Coronary artery (tissue), 2 donors: ENCODE measurements around the gene CAPN1.

Experiments
- DNase-seq: peaks from one replicate; pipeline ENCODE4 v3.0.0-alpha.2; 2017; ENCODE audit warnings: low spot score
- H3K27ac ChIP-seq, 2 donors: fragments of 200-600 bp; sonication (generic); one replicate each; pipeline ENCODE4 v1.5.1; 2016 to 2019
- H3K4me3 ChIP-seq: fragments of 200-600 bp; sonication (generic); 2 replicates; pipeline ENCODE4 v1.5.1; 2016; ENCODE audit warnings: mild to moderate bottlenecking, moderate library complexity
- CTCF ChIP-seq: fragments of 200-600 bp; sonication (generic); IDR thresholded peaks from one replicate; pipeline ENCODE4 v1.5.1; 2019; ENCODE audit warnings: antibody characterized with exemption

CAPN1 gene

GRCh38 chr11:65151331-65151899, 30.3 kb upstream of the CAPN1 start:
- TF ChIP-seq CTCF = no peak
- no peak overlapping the region for H3K4me3 ChIP-seq
- DNase-seq = no peak
- peak overlapping the region; percentile 29 to 75 for H3K27ac ChIP-seq

- DNase-seq = no peak
- H3K4me3 ChIP-seq = no peak overlapping the region
- no peak overlapping the region for H3K27ac ChIP-seq
- no peak for TF ChIP-seq CTCF
Measured at GRCh38 chr11:65152122-65152521, 29.6 kb upstream of the CAPN1 start.

GRCh38 chr11:65156256-65156655, 25.5 kb upstream of the CAPN1 start:
- H3K27ac ChIP-seq = no peak overlapping the region
- H3K4me3 ChIP-seq = no peak overlapping the region
- no peak for TF ChIP-seq CTCF
- DNase-seq = no peak

- no peak overlapping the region for H3K4me3 ChIP-seq
- TF ChIP-seq CTCF = no peak
- no peak overlapping the region for H3K27ac ChIP-seq
- no peak for DNase-seq
Measured at GRCh38 chr11:65156926-65157325, 24.8 kb upstream of the CAPN1 start.

DNA sequence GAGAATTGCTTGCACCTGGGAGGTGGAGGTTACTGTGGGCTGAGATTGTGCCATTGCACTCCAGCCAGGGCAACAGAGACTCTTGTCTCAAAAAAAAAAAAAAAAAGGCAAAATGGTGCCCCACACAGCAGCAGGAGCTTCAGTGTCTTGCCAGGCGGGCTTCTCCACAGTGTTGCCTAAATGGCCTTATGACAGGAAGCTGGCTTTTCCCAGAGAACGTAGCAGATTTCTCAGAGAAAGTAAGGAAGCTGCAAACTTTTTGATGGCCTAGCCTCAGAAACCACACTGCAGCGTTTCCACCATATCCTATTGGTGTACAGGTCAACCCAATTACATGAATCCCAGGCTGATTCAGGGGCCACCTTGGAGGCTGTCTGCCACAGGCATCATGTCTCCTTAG, 24.4 kb upstream of the CAPN1 start:
- Histone ChIP-seq H3K4me3 (no peak overlapping the region), H3K27ac (no peak overlapping the region)
- no peak for DNase-seq
- no peak for TF ChIP-seq CTCF

DNA sequence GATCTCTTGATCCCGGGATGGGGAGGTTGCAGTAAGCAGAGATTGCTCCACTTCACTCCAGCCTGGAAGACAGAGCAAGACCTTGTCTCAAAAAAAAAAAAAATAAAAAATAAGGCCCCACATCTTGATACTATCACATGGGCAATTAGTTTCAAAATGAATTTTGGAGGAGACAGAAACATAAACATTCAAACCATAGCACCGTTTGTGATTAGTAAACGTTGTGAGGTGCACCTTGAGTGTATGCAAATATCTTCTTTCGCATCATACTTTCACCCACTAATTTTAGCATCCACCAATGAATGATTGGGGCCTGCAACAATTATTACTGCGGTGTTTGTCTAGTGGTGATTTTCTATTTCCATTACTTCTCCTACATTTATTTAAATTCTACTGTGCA, 22.7 kb upstream of the CAPN1 start:
- DNase-seq = no peak
- TF ChIP-seq CTCF = no peak
- Histone ChIP-seq H3K4me3 (no peak overlapping the region), H3K27ac (no peak overlapping the region)

DNA sequence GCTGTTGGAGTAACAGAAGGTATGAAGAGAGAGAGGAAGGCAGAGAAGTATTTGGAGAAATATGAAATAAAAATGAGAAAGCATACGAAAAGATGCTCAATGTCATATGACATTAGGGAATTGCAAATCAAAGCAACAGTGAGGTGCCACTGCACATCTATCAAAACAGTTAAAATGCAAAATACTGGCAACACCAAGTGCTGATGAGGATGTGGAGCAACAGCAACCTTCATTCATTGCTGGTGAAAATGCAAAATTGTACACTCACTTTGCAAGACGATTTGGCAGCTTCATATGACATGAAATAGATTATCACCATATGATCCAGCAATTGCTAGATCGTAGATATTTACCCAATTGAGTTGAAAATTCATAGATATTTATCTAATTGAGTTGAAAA, 21.1 kb upstream of the CAPN1 start:
- no peak overlapping the region for H3K27ac ChIP-seq
- no peak for TF ChIP-seq CTCF
- no peak overlapping the region for H3K4me3 ChIP-seq
- no peak for DNase-seq
